Neutrophil (primary cell): ENCODE measurements around the gene GARNL3.

ENCODE experiments used
- H3K27ac ChIP-seq: fragments of 200-600 bp; sonication (generic); 2 replicates; pipeline ENCODE4 v1.5.1; 2016; ENCODE audit warnings: mild to moderate bottlenecking, moderate library complexity
- H3K27me3 ChIP-seq: fragments of 200-600 bp; sonication (generic); 2 replicates; pipeline ENCODE4 v1.6.0; 2016; ENCODE audit warnings: mild to moderate bottlenecking
- H3K36me3 ChIP-seq: fragments of 200-600 bp; sonication (generic); 2 replicates; pipeline ENCODE4 v1.5.1; 2017
- H3K4me1 ChIP-seq, 2 experiments: fragments of 200-600 bp in 1 of 2; sonication (generic) in 1 of 2; 1 replicate in 1 of 2; 2 replicates in 1 of 2; pipeline versions ENCODE4 v1.5.1 to v1.6.1; 2013 to 2016; ENCODE audit warnings: low read depth in 1 of 2, low read length in 1 of 2, mild to moderate bottlenecking in 1 of 2, moderate library complexity in 1 of 2; ENCODE audit not compliant: control insufficient read depth in 1 of 2, insufficient read depth in 1 of 2
- H3K4me3 ChIP-seq, 2 experiments: fragments of 200-600 bp in 1 of 2; sonication (generic) in 1 of 2; 1 replicate in 1 of 2; 2 replicates in 1 of 2; pipeline ENCODE4 v1.5.1; 2013 to 2016; ENCODE audit warnings: low read depth in 1 of 2, low read length in 1 of 2, mild to moderate bottlenecking in 1 of 2, moderate library complexity in 1 of 2
- H3K9me3 ChIP-seq: fragments of 200-600 bp; sonication (generic); 2 replicates; pipeline ENCODE4 v1.5.1; 2016
- TF ChIP-seq, protein P1 (sequence below): fragments of 200-600 bp; sonication (generic); IDR thresholded peaks from 2 replicates; pipeline ENCODE4 v1.5.1; 2016; ENCODE audit warnings: antibody characterized with exemption

GARNL3 gene

DNA sequence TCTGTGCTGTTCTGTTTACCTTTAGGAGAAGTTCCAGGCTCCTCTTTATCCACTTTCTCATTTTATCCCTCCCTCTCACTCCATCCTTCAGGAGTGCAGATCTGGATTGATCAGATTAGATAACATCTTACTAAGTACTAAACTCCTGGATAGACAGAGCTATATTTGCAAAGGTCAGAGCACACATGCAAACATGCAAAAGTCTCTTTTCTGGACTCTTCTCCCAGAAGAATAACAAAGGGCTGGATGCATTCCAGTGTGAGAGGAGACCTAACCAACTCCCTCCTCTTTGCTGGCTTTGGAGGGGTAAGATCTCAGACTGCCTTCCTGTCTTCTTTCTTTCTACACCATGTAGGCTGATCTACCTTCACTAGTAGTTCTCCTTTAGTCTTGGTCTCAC is 21.4 kb downstream of the GARNL3 start:
- Histone ChIP-seq H3K9me3 (no peaks in the 10 kb centered on the region), H3K27ac (no peak overlapping the region), H3K27me3 (no peaks in the 10 kb centered on the region), H3K4me1 (no peaks in the 10 kb centered on the region), H3K36me3 (no peaks in the 10 kb centered on the region), H3K4me3 (no peak overlapping the region)
- TF ChIP-seq, protein P1, sequence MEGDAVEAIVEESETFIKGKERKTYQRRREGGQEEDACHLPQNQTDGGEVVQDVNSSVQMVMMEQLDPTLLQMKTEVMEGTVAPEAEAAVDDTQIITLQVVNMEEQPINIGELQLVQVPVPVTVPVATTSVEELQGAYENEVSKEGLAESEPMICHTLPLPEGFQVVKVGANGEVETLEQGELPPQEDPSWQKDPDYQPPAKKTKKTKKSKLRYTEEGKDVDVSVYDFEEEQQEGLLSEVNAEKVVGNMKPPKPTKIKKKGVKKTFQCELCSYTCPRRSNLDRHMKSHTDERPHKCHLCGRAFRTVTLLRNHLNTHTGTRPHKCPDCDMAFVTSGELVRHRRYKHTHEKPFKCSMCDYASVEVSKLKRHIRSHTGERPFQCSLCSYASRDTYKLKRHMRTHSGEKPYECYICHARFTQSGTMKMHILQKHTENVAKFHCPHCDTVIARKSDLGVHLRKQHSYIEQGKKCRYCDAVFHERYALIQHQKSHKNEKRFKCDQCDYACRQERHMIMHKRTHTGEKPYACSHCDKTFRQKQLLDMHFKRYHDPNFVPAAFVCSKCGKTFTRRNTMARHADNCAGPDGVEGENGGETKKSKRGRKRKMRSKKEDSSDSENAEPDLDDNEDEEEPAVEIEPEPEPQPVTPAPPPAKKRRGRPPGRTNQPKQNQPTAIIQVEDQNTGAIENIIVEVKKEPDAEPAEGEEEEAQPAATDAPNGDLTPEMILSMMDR = no peak

GRCh38 chr9:127290561-127291065 is 26.0 kb downstream of the GARNL3 start:
- H3K27me3 ChIP-seq = no peaks in the 10 kb centered on the region
- TF ChIP-seq, protein P1 = no peak
- no peaks in the 10 kb centered on the region for H3K9me3 ChIP-seq
- H3K36me3 ChIP-seq = no peaks in the 10 kb centered on the region
- H3K4me3 ChIP-seq = no peak overlapping the region
- H3K4me1 ChIP-seq = no peaks in the 10 kb centered on the region
- H3K27ac ChIP-seq = no peak overlapping the region

GRCh38 chr9:127291246-127291778 is 26.7 kb downstream of the GARNL3 start:
- Histone ChIP-seq H3K4me3 (no peak overlapping the region), H3K36me3 (no peaks in the 10 kb centered on the region), H3K4me1 (no peaks in the 10 kb centered on the region), H3K27me3 (no peaks in the 10 kb centered on the region), H3K9me3 (no peaks in the 10 kb centered on the region), H3K27ac (no peak overlapping the region)
- TF ChIP-seq, protein P1 = no peak

GRCh38 chr9:127292415-127292814 is 27.8 kb downstream of the GARNL3 start:
- Histone ChIP-seq H3K4me3 (no peak overlapping the region), H3K27me3 (no peaks in the 10 kb centered on the region), H3K36me3 (no peaks in the 10 kb centered on the region), H3K4me1 (no peaks in the 10 kb centered on the region), H3K9me3 (no peaks in the 10 kb centered on the region), H3K27ac (no peak overlapping the region)
- TF ChIP-seq, protein P1 = no peak

DNA sequence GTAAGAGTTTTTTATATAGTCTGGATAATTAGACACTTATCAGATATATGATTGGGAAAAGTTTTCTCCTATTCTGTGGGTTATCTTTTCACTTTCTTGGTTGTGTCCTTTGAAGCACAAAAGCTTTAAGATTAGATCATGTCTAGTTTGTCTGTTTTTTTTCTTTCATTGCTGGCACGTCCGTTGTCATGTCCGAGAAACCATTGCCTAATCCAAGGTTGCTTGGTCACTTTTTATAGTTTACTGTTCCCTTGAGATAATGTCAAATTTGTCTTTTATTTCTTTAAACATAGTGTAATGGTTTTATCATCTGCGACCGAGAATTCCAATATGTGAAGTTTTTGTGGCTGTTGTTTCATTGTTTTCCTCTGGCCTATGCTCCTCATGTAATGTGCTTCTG is 28.8 kb downstream of the GARNL3 start:
- no peaks in the 10 kb centered on the region for H3K36me3 ChIP-seq
- H3K9me3 ChIP-seq = no peaks in the 10 kb centered on the region
- H3K27me3 ChIP-seq = no peaks in the 10 kb centered on the region
- TF ChIP-seq, protein P1 = no peak
- no peak overlapping the region for H3K4me3 ChIP-seq
- no peak overlapping the region for H3K27ac ChIP-seq
- no peaks in the 10 kb centered on the region for H3K4me1 ChIP-seq
